Measurements from ENCODE around the gene CFAP410. TPM values are rescaled to one million over a fixed set of nuclear protein-coding genes. Genes with fewer than 3 reads are reported as not detected.
"Not testable (repeated sequence)": the region's sequence is repeated elsewhere in the genome, so short reads cannot be mapped to it uniquely, and the experiment has no call there.

CFAP410 gene
- total RNA-seq, 1 donor from 2014 or later, result 8.6 TPM

DNA sequence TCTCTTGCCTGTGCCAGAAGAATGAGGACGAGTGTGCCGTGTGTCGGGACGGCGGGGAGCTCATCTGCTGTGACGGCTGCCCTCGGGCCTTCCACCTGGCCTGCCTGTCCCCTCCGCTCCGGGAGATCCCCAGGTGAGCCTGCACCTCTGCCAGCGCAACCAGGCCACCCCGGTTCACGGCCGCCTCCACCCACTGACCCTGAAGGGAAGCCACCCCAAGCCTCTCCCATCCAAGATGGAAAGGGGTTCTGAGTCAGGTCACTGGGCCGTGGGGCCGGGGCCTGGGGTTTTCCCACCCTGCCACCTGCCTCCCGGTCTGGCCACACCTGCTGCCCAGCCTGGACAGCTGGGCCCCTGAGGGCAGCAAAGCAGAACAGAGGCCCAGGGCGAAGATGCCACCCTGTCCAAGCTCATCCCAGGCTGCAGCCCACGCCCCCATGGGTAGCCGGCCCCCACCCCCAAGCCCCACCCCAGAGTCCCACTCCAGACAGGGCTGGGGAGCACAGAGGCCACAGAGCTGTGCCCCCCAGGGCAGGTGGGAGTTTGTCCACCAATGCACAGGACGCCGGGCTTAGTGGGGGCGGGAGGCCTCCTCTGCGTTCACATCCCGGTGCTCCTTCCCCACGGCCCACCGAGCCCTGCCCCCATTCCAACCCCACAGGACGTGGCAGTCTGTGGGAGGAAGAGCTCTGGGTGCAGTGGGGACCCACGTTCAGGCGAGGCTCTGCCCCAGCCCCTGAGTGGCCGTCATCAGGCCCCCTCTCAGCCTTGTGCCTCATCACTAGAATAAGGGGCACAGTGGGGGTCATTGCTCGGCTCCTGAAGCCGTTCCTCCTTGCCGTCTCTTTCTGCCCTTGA is 47.9 kb downstream of the CFAP410 start:
- FAIRE-seq (no peak), DNase-seq (ENCODE audit: low spot score in 2 of 2) (no peak)

- FAIRE-seq (no peak), DNase-seq (ENCODE audit: low spot score in 2 of 2) (no peak)
Measured at GRCh38 chr21:44290327-44291077, 48.7 kb downstream of the CFAP410 start.

- FAIRE-seq (no peak), DNase-seq (ENCODE audit: low spot score in 2 of 2) (no peak)
Measured at GRCh38 chr21:44289381-44290010, 49.7 kb downstream of the CFAP410 start.

DNA sequence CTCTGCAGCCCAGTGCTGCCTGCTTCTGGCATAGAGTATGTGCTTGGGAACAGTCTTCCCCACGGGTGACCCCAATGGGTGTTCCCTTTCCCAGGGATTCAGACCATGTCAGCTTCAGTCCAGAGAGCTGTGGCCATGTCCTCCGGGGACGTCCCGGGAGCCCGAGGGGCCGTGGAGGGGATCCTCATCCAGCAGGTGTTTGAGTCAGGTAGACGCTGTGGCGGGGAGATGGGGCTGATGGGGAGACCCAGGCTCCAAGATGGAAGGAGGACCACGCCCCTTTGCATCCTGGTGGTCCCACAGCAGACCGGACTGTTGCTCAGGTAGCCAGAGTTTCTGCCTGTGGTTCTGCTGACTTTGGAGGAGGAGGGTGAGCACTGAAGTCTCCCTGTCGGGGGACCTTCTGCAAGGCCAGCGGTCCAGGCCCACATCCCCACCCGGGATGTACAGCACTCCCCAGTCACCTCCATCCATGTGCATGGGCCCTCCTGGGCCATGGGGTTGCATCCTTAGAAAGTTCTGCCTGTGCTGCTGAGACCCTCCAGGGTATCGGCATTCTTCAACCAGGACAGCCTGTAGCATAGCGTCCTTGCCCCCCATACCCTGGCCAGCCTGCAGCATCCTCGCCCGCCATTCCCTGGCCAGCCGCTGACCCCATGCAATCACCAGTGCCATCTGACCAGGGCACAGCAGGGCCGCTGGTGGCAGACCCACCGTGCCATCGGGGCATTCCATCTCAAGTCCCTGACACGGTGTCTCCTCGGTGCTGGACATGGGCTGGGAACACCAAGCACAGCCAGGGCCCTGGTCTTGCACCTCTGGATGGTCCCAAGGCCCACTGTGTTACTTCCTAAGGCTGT is 50.7 kb downstream of the CFAP410 start:
- no peak for FAIRE-seq
- no peak for DNase-seq (ENCODE audit: low spot score in 2 of 2)

- FAIRE-seq (no peak), DNase-seq (ENCODE audit: low spot score in 2 of 2) (no peak)
Measured at GRCh38 chr21:44286716-44287632, 52.2 kb downstream of the CFAP410 start.

DNA sequence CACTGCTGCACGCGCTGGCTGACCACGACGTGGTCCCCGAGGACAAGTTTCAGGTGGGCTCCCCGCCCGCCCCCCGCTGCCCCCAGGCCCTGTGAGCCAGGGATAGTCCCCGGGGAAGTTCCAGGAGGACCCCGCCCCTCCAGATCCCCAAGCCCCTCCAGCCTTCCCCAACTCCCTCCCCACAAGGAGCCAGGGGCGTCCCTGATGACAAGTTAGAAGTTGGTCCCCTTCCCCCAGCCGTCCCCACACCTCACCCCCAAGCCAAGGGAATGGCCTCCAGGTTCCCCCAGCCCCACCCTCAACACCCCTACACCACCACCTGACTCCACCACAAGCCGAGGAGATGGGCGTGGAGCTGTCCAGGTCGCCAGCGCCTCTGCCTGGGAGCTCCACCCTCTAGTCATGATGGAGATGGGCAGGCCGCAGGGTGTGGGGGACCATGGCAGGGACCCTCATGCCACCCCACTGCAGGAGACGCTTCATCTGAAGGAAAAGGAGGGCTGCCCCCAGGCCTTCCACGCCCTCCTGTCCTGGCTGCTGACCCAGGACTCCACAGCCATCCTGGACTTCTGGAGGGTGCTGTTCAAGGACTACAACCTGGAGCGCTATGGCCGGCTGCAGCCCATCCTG is 53.0 kb downstream of the CFAP410 start:
- FAIRE-seq (no peak), DNase-seq (ENCODE audit: low spot score in 2 of 2) (no peak)

DNA sequence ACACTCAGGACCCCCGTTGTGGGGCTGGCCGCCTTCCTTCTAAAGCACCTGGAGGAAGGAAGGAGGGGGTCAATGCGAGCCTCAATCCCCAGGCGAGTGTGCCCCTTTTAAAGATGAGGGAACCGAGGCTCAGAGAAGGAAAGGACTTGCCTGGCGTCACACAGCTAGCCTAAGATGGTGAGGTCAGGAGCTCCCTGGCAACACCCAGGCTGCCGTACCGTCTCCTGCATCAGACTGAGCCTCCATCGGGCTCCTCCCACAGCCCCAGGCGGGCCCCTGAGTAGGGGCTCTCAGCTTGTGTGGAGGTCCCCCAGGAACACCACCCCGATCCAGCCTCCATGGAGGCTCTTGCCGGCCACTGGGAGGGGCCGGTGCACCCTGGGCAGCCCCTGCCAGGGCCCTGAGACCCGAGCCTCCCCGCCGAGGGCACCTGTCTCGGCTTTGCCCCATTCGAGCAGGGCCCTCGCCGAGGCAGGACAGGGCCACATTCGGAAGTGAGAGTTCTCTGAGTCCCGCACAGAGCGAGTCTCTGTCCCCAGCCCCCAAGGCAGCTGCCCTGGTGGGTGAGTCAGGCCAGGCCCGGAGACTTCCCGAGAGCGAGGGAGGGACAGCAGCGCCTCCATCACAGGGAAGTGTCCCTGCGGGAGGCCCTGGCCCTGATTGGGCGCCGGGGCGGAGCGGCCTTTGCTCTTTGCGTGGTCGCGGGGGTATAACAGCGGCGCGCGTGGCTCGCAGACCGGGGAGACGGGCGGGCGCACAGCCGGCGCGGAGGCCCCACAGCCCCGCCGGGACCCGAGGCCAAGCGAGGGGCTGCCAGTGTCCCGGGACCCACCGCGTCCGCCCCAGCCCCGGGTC is 53.8 kb downstream of the CFAP410 start, which contains the start of gene AIRE:
AIRE (plus strand) TSS at position 739 of the 855 bp plus-strand sequence. CDS start 131 bp downstream, outside the sequence.
- FAIRE-seq, result no peak
- DNase-seq (ENCODE audit: low spot score in 2 of 2), result peak in 1 of 2 donors; percentile 78

DNA sequence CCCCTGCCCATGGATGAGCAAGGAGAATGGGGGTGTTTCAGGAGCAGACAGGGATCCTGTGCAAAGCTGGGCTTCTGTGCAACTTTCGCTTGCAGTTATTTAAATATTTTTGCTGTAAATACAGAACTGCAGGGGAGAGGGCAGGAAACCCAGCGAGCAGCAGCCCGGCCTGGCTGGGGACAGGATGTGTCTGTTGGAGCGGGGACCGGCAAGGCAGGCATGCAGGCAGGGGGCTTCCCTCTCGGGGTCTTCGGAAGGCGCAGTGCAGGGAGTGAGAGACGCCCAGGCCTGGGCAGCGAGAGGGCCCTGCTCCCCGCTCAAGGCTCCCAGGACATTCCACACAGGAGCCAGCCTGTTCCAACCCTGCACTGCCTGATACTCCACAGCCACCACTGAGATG is 55.2 kb downstream of the CFAP410 start:
- FAIRE-seq (no peak), DNase-seq (ENCODE audit: low spot score in 2 of 2) (no peak)

DNA sequence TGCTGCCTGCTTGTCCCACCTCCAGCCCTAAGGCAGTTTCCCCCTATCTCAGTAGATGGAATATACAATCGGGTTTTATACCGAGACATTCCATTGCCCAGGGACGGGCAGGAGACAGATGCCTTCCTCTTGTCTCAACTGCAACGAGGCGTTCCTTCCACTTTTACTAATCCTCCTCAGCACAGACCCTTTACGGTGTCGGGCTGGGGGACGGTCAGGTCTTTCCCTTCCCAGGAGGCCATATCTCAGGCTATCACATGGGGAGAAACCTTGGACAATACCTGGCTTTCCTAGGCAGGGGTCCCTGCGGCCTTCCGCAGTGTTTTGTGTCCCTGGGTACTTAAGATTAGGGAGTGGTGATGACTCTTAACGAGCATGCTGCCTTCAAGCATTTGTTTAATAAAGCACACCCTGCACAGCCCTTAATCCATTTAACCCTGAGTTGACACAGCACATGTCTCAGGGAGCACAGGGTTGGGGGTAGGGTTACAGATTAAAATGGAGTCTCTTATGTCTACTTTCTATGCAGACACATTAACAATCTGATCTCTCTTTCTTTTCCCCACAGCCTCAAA is 55.9 kb downstream of the CFAP410 start:
- FAIRE-seq; DNase-seq (ENCODE audit: low spot score in 2 of 2): not testable (repeated sequence)

- DNase-seq (ENCODE audit: low spot score in 2 of 2) (no peak), FAIRE-seq (no peak)
Measured at GRCh38 chr21:44282370-44282769, 56.8 kb downstream of the CFAP410 start.

DNA sequence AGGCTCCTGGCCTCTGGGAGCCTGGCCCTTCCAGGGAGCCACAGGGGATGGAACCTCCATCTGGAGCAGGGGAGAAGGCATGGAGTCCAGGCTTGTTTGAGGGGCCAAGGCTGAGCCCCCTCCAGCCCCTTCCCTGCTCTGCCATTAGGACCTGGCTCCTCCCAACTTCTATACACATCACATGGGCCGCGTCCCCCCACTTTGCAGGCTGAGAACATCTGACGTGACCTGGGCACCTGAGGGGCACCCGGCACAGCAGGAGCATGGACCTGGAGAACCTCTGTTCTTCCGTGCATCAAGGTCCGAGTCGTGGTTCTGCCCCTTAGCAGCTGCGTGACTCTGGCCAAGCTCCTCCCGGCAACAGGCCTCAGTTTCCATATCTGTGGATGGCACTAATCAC is 57.4 kb downstream of the CFAP410 start:
- no peak for FAIRE-seq
- DNase-seq (ENCODE audit: low spot score in 2 of 2), result no peak

- no peak for DNase-seq (ENCODE audit: low spot score in 2 of 2)
Measured at GRCh38 chr21:44279354-44280260, 59.6 kb downstream of the CFAP410 start.

More at GRCh38 chr21:44279354-44280260, 59.6 kb downstream of the CFAP410 start:
- no peak for FAIRE-seq
